ENCODE measurements around the gene OR52K1.

DNA sequence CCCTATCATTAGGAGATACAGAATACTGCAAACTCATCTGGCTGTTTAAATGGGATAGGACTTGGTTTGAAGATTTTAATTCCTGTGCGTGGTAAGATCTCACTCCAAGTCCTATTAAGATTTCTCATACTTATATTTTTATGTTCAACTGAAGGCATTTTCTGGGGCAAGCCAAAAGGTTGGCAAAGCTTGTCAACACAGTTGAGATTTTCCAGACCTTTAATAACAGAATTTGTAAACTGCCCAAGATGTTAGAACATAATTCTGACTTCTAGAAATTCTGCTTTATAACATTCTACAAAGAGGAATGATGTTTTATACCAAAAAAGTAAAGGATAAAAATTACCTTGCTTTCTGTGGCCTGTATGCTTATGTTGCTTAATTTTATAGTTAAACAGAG, 31.8 kb downstream of the OR52K1 start:
- no peak for TF ChIP-seq POLR2A (IDR thresholded peaks at IDR 0.05)
- TF ChIP-seq, protein P1, sequence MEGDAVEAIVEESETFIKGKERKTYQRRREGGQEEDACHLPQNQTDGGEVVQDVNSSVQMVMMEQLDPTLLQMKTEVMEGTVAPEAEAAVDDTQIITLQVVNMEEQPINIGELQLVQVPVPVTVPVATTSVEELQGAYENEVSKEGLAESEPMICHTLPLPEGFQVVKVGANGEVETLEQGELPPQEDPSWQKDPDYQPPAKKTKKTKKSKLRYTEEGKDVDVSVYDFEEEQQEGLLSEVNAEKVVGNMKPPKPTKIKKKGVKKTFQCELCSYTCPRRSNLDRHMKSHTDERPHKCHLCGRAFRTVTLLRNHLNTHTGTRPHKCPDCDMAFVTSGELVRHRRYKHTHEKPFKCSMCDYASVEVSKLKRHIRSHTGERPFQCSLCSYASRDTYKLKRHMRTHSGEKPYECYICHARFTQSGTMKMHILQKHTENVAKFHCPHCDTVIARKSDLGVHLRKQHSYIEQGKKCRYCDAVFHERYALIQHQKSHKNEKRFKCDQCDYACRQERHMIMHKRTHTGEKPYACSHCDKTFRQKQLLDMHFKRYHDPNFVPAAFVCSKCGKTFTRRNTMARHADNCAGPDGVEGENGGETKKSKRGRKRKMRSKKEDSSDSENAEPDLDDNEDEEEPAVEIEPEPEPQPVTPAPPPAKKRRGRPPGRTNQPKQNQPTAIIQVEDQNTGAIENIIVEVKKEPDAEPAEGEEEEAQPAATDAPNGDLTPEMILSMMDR (IDR thresholded peaks at IDR 0.05) = no peak
